GM23338 (cell line): ENCODE data around the gene ECM2. TPM values are rescaled to one million over a fixed set of nuclear protein-coding genes. Genes with fewer than 3 reads are reported as not detected.

Source experiments
- ATAC-seq: fragments of 200-7000 bp; cut with Tn5 transposase; 3 replicates; pipeline ENCODE4 v1.9.1; 2020
- DNase-seq: peaks from one replicate; pipeline ENCODE4 v3.0.0-alpha.2; 2015; ENCODE audit warnings: low spot score
- H2AFZ ChIP-seq: fragments of 200-600 bp; sonication (generic); 2 replicates; pipeline ENCODE4 v1.8.0; 2016; ENCODE audit warnings: antibody characterized with exemption, mild to moderate bottlenecking, moderate library complexity
- H3F3A ChIP-seq: fragments of 200-600 bp; sonication (generic); replicated peaks from 2 replicates; pipeline ENCODE4 v1.8.0; 2017; ENCODE audit warnings: antibody characterized with exemption, mixed run types, low read depth
- H3K27ac ChIP-seq: fragments of 200-600 bp; sonication (generic); 2 replicates; pipeline ENCODE4 v1.6.1; 2016; ENCODE audit warnings: low read depth
- H3K27me3 ChIP-seq: fragments of 200-600 bp; sonication (generic); 2 replicates; pipeline ENCODE4 v1.8.0; 2016; ENCODE audit warnings: mild to moderate bottlenecking, mixed run types, moderate library complexity; ENCODE audit not compliant: insufficient read depth
- H3K36me3 ChIP-seq: fragments of 200-600 bp; sonication (generic); 2 replicates; pipeline ENCODE4 v1.8.0; 2016; ENCODE audit warnings: mild to moderate bottlenecking; ENCODE audit not compliant: insufficient read depth
- H3K4me1 ChIP-seq: fragments of 200-600 bp; sonication (generic); 2 replicates; pipeline ENCODE4 v1.8.0; 2016; ENCODE audit warnings: mild to moderate bottlenecking, moderate library complexity; ENCODE audit not compliant: insufficient read depth
- H3K4me2 ChIP-seq: fragments of 200-600 bp; sonication (generic); 2 replicates; pipeline ENCODE4 v1.7.1; 2017; ENCODE audit warnings: mixed run types
- H3K4me3 ChIP-seq: fragments of 200-600 bp; sonication (generic); 2 replicates; pipeline ENCODE4 v1.6.1; 2016; ENCODE audit warnings: mixed run types
- H3K79me2 ChIP-seq: fragments of 200-600 bp; sonication (generic); replicated peaks from 2 replicates; pipeline ENCODE4 v1.8.0; 2017; ENCODE audit warnings: mild to moderate bottlenecking; ENCODE audit not compliant: insufficient read depth
- H3K9me2 ChIP-seq: fragments of 200-600 bp; sonication (generic); 2 replicates; pipeline ENCODE4 v1.8.0; 2017; ENCODE audit not compliant: insufficient read depth
- H4K20me1 ChIP-seq: fragments of 200-600 bp; sonication (generic); replicated peaks from 2 replicates; pipeline ENCODE4 v1.8.0; 2017; ENCODE audit warnings: mild to moderate bottlenecking; ENCODE audit not compliant: insufficient read depth
- H3K27ac Mint-ChIP-seq: 2 replicates; pipeline ENCODE4 v1.8.0; 2020; ENCODE audit warnings: inconsistent platforms, mild to moderate bottlenecking, moderate library complexity, mixed read lengths
- H3K27me3 Mint-ChIP-seq: 3 replicates; pipeline ENCODE4 v1.8.0; 2022; ENCODE audit warnings: low read depth, mild to moderate bottlenecking, moderate library complexity, mixed read lengths, inconsistent platforms; ENCODE audit not compliant: insufficient read depth, poor library complexity
- H3K36me3 Mint-ChIP-seq: 3 replicates; pipeline ENCODE4 v1.8.0; 2021; ENCODE audit warnings: low read depth, mild to moderate bottlenecking, inconsistent platforms, moderate library complexity, mixed read lengths
- H3K4me1 Mint-ChIP-seq: 3 replicates; pipeline ENCODE4 v1.8.0; 2020; ENCODE audit warnings: mild to moderate bottlenecking, inconsistent platforms, mixed read lengths
- H3K4me3 Mint-ChIP-seq: 3 replicates; pipeline ENCODE4 v1.8.0; 2021; ENCODE audit warnings: moderate library complexity, mild to moderate bottlenecking, inconsistent platforms, mixed read lengths
- H3K9me3 Mint-ChIP-seq: 3 replicates; pipeline ENCODE4 v1.8.0; 2020; ENCODE audit warnings: moderate library complexity, mild to moderate bottlenecking, inconsistent platforms, mixed read lengths
- ETS1 ChIP-seq: IDR thresholded peaks from 2 replicates; pipeline ENCODE4 v1.6.1; 2016; ENCODE audit warnings: antibody characterized with exemption
- JUNB ChIP-seq: IDR thresholded peaks from one replicate; pipeline ENCODE4 v1.6.1; 2016; ENCODE audit warnings: antibody characterized with exemption; ENCODE audit not compliant: unreplicated experiment
- NANOG ChIP-seq: IDR thresholded peaks from 2 replicates; pipeline ENCODE4 v1.6.1; 2016; ENCODE audit warnings: antibody characterized with exemption, borderline replicate concordance
- REST ChIP-seq: IDR thresholded peaks from one replicate; pipeline ENCODE4 v1.6.1; 2018; ENCODE audit warnings: antibody characterized with exemption; ENCODE audit not compliant: unreplicated experiment
- STAT1 ChIP-seq: IDR thresholded peaks from one replicate; pipeline ENCODE4 v1.6.1; 2016; ENCODE audit warnings: antibody characterized with exemption; ENCODE audit not compliant: unreplicated experiment
- ZNF114 ChIP-seq: fragments of 250-450 bp; sonication (Bioruptor Pico); IDR thresholded peaks from 2 replicates; pipeline ENCODE4 v1.5.0; 2020; ENCODE audit warnings: mild to moderate bottlenecking, moderate library complexity
- polyA plus RNA-seq: library from polyadenylated mRNA; unstranded; fragments of >200 nt; fragmentation: Nextera tagmentation; extraction: Ambion mirVana; gene quantifications from 2 replicates; pipeline ENCODE4 v1.2.1, GENCODE V29; 2016
- total RNA-seq: library from RNA; depleted of rRNA; stranded (reverse); fragments of >200 nt; shearing (Covaris generic); gene quantifications from 2 replicates; pipeline ENCODE4 v1.2.3, GENCODE V29; 2014

ECM2 gene
- total and polyA plus RNA-seq, 2 experiments from 2014 or later: 0.79 TPM; not detected in 1

GRCh38 chr9:92488681-92489550 is 46.9 kb downstream of the ECM2 start:
- H3K9me2 ChIP-seq: no peaks in the 10 kb centered on the region
- H3K4me3 Mint-ChIP-seq: no peak overlapping the region

More at GRCh38 chr9:92488681-92489550, 46.9 kb downstream of the ECM2 start:
- H3K36me3 Mint-ChIP-seq: no peaks in the 10 kb centered on the region
- H3K27ac Mint-ChIP-seq: no peak overlapping the region
- no peaks in the 10 kb centered on the region for H3F3A ChIP-seq
- TF ChIP-seq ZNF114 (CRISPR knock-in tag) (no peak), ETS1 (no peak), STAT1 (no peak), REST (no peak), NANOG (no peak), JUNB (no peak)
- ATAC-seq (no peak), DNase-seq (no peak)
- H3K4me2 ChIP-seq: no peak overlapping the region
- H3K79me2 ChIP-seq: no peaks in the 10 kb centered on the region
- no peak overlapping the region for H3K4me3 ChIP-seq
- no peaks in the 10 kb centered on the region for H3K27me3 ChIP-seq
- no peaks in the 10 kb centered on the region for H3K4me1 ChIP-seq
- H4K20me1 ChIP-seq: no peaks in the 10 kb centered on the region
- no peaks in the 10 kb centered on the region for H3K9me3 Mint-ChIP-seq
- no peak overlapping the region for H3K27ac ChIP-seq
- H2AFZ ChIP-seq: no peak overlapping the region
- no peaks in the 10 kb centered on the region for H3K36me3 ChIP-seq
- no peaks in the 10 kb centered on the region; the same call in 2 of the 3 replicates for H3K4me1 Mint-ChIP-seq
- H3K27me3 Mint-ChIP-seq: no peaks in the 10 kb centered on the region
